KOPT-K1 (cell line): ENCODE data around the gene CRYZ.
"Not testable (repeated sequence)": the region's sequence is repeated elsewhere in the genome, so short reads cannot be mapped to it uniquely, and the experiment has no call there.

Experiments
- H3K27ac ChIP-seq: fragments of 200-600 bp; sonication (generic); 2 replicates; pipeline ENCODE4 v1.5.1; 2016; ENCODE audit warnings: antibody characterized with exemption, mild to moderate bottlenecking, low read depth, low read length; ENCODE audit not compliant: poor library complexity, severe bottlenecking
- H3K36me3 ChIP-seq: fragments of 200-600 bp; sonication (generic); 2 replicates; pipeline ENCODE4 v1.5.1; 2017; ENCODE audit warnings: antibody characterized with exemption, mild to moderate bottlenecking, low read length, moderate library complexity; ENCODE audit not compliant: insufficient read depth
- H3K9me3 ChIP-seq: fragments of 200-600 bp; sonication (generic); 2 replicates; pipeline ENCODE4 v1.5.1; 2017; ENCODE audit warnings: antibody characterized with exemption, low read length, mild to moderate bottlenecking; ENCODE audit not compliant: insufficient read depth, poor library complexity, severe bottlenecking

The CRYZ gene

GRCh38 chr1:74740307-74740980, 7.6 kb upstream of the CRYZ start:
- H3K9me3 ChIP-seq = peaks cover 25% of the 10 kb centered on the region
- H3K36me3 ChIP-seq = peaks cover 89% of the 10 kb centered on the region
- H3K27ac ChIP-seq = not testable (repeated sequence)

DNA sequence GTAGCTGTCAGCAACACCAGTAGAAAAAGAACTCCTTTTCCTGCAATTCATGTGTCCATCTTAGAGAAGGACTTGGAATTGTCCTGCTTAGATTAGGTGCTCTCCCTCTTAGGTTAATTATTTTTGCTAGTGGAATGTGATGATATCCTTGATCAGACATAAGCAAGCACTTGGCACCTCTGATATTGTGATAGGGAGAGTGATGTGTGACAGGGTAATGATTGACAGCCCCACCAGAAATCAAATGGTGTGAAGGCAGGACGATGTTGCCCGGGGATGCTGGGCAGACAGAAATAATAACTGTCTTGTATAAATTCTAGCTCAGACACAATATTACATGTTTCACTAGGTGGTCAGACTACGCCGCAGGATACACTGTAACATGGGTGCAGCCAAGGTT, 4.5 kb upstream of the CRYZ start:
- H3K9me3 ChIP-seq = peaks cover 12% of the 10 kb centered on the region
- no peak overlapping the region for H3K27ac ChIP-seq
- peaks cover 58% of the 10 kb centered on the region for H3K36me3 ChIP-seq

GRCh38 chr1:74733604-74734484, 994 bp upstream of the CRYZ start:
- H3K36me3 ChIP-seq = peaks cover 23% of the 10 kb centered on the region
- H3K9me3 ChIP-seq = no peaks in the 10 kb centered on the region
- H3K27ac ChIP-seq = peak overlapping the region; percentile 83

- not testable (repeated sequence) for H3K9me3 ChIP-seq, H3K36me3 ChIP-seq
- peak overlapping the region; percentile 83 for H3K27ac ChIP-seq
Measured at GRCh38 chr1:74732071-74732946, 541 bp downstream of the CRYZ start.

- peaks cover under 1% of the 10 kb centered on the region; the same call in 1 of the 2 replicates for H3K36me3 ChIP-seq
- H3K27ac ChIP-seq = no peak overlapping the region
- peaks cover 5% of the 10 kb centered on the region for H3K9me3 ChIP-seq
Measured at GRCh38 chr1:74731399-74732052, 1.3 kb downstream of the CRYZ start.

- Histone ChIP-seq H3K27ac (no peak overlapping the region), H3K36me3 (no peaks in the 10 kb centered on the region), H3K9me3 (peaks cover 21% of the 10 kb centered on the region)
Measured at GRCh38 chr1:74729741-74730478, 2.9 kb downstream of the CRYZ start.

- Histone ChIP-seq H3K27ac (no peak overlapping the region), H3K36me3 (no peaks in the 10 kb centered on the region), H3K9me3 (peaks cover 23% of the 10 kb centered on the region)
Measured at GRCh38 chr1:74728736-74729135, 4.1 kb downstream of the CRYZ start.

- peaks cover 23% of the 10 kb centered on the region for H3K9me3 ChIP-seq
- no peak overlapping the region for H3K27ac ChIP-seq
- H3K36me3 ChIP-seq = peaks cover 12% of the 10 kb centered on the region; the same call in 1 of the 2 replicates
Measured at GRCh38 chr1:74726063-74726462, 6.8 kb downstream of the CRYZ start.

- Histone ChIP-seq H3K36me3 (peaks cover 34% of the 10 kb centered on the region; the same call in 1 of the 2 replicates), H3K9me3 (no peaks in the 10 kb centered on the region), H3K27ac (no peak overlapping the region)
Measured at GRCh38 chr1:74717626-74718025, 15.2 kb downstream of the CRYZ start.

- Histone ChIP-seq H3K36me3 (peaks cover 30% of the 10 kb centered on the region; the same call in 1 of the 2 replicates), H3K9me3 (no peaks in the 10 kb centered on the region), H3K27ac (no peak overlapping the region)
Measured at GRCh38 chr1:74716822-74717221, 16.0 kb downstream of the CRYZ start.

DNA sequence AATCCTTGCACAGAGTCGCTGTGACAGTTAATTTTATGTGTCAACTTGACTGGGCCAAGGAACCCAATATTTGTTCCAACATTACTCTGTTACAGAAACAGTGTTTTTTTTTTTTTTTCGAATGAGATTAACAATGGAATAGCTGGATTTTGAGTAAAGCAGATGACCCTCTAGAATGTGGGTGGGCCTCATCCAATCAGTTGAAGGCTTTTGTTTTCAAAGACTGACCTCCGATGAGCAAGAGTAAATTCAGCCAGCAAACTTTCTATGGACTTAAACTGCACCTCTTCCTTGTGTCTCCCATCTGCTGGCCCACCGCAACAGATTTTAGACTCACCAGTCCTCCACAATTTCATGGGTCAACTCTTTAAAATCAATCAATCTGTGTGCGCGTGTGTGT, 17.0 kb downstream of the CRYZ start:
- Histone ChIP-seq H3K9me3 (no peaks in the 10 kb centered on the region), H3K36me3 (peaks cover 27% of the 10 kb centered on the region; the same call in 1 of the 2 replicates), H3K27ac (no peak overlapping the region)

DNA sequence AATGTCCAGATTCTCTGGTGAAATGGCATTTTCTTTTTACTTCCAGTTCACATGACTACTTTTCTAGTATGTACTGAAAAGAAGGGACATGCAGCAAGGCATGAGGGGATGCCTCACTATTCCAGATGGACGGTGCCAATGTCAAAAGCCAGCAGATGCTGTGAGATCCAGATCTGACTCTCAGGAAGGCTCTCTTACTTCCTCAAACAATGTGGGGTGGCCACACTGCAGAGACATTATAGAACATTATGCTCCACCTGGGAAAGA, 17.7 kb downstream of the CRYZ start:
- peaks cover 23% of the 10 kb centered on the region; the same call in 1 of the 2 replicates for H3K36me3 ChIP-seq
- H3K27ac ChIP-seq = no peak overlapping the region
- H3K9me3 ChIP-seq = no peaks in the 10 kb centered on the region

DNA sequence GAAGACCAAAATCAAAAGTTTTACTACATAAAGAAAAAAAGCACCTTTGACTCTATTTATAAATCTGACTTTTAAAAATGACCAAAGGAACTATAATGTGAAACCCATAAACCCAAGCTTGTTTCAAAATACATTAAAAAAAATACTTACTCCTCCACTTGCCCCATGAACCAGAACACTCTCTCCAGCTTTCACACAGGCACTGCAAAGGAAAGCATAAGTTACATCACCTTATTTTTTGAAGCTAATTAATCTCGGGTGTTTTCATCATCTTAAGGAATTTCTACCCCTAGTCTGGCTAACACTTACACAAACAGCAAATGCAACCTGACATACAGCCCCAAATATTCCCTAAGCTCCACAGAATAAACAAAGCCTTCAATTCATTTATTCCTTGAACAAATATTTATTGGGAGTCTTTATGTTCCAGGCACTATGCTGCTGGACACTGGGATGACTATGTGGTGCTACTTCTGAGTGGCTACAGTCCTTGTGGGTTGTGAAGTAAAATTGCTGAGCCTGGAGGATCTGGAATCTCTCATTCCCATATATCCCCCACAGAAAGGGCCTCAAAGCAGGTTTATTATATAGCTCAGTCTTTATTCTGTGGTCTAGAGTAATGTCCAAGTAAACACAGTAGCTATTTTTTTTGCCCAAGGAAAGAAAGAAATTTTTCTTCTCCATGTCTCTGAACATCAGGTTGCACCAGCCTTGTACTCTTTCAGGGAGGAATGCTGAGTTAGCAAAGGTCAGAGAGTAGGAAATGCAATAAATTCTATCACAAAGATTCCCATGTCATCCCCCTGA, 18.2 kb downstream of the CRYZ start:
- Histone ChIP-seq H3K27ac (no peak overlapping the region), H3K9me3 (no peaks in the 10 kb centered on the region), H3K36me3 (peaks cover 23% of the 10 kb centered on the region; the same call in 1 of the 2 replicates)
